Cardiac fibroblast (primary cell): ENCODE measurements around the gene PRM1.

Source experiments
- DNase-seq, 2 donors: peaks; one replicate each; pipeline versions ENCODE4 v3.0.0 to v3.0.0-alpha.2; 2010; ENCODE audit warnings: low read depth in 2 of 2
- H3K4me3 ChIP-seq, 2 donors: replicated peaks in 1 of 2; 1 replicate in 1 of 2; 2 replicates in 1 of 2; pipeline ENCODE4 v1.5.1; 2011; ENCODE audit warnings: low read depth in 2 of 2, low read length in 2 of 2, mild to moderate bottlenecking in 2 of 2, moderate library complexity in 1 of 2
- TF ChIP-seq, protein P1 (sequence below): IDR thresholded peaks from one replicate; pipeline ENCODE4 v1.5.1; 2011; ENCODE audit warnings: low read depth, mild to moderate bottlenecking, low read length, inconsistent platforms

PRM1 gene

DNA sequence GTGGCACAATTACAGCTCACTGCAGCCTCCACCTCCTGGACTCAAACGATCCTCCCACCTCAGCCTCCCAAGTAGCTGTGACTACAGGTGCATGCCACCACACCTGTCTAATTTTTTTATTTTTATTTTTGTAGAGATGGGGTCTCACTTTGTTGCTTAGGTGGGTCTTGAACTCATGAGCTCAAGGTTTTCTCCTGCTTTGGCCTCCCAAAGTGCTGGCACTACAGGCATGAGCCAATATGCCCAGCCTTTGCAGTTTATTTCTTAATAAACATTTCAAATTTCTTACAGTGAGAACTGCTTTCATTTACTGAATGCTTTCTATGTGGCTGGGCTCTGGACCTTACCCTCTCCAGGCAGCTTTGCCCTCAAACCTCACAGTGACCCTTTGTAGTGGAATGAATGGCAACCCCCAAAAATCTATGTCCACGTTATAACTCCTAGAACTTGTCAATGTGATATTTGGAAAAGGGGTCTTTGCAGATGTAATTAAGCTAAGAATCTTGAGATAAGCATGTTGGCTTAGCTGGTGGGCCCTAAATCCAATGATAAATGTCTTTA is 10.4 kb downstream of the PRM1 start:
- no peak overlapping the region for H3K4me3 ChIP-seq
- no peak for DNase-seq
- TF ChIP-seq, protein P1, sequence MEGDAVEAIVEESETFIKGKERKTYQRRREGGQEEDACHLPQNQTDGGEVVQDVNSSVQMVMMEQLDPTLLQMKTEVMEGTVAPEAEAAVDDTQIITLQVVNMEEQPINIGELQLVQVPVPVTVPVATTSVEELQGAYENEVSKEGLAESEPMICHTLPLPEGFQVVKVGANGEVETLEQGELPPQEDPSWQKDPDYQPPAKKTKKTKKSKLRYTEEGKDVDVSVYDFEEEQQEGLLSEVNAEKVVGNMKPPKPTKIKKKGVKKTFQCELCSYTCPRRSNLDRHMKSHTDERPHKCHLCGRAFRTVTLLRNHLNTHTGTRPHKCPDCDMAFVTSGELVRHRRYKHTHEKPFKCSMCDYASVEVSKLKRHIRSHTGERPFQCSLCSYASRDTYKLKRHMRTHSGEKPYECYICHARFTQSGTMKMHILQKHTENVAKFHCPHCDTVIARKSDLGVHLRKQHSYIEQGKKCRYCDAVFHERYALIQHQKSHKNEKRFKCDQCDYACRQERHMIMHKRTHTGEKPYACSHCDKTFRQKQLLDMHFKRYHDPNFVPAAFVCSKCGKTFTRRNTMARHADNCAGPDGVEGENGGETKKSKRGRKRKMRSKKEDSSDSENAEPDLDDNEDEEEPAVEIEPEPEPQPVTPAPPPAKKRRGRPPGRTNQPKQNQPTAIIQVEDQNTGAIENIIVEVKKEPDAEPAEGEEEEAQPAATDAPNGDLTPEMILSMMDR, result no peak

GRCh38 chr16:11268921-11269375 is 12.2 kb downstream of the PRM1 start, which contains the start of gene TNP2:
Gene TNP2 (minus strand): TSS chr16:11269325. CDS start chr16:11269262, 63 bp downstream.
- no peak within 1 kb of the TSS for H3K4me3 ChIP-seq
- TF ChIP-seq, protein P1, result no peak
- DNase-seq, result no peak

- TF ChIP-seq, protein P1, result no peak
- H3K4me3 ChIP-seq, result no peak overlapping the region
- DNase-seq, result no peak
These were observed 16.0 kb downstream of the PRM1 start for GRCh38 chr16:11265124-11265523.

GRCh38 chr16:11264155-11264832 is 16.8 kb downstream of the PRM1 start:
- no peak overlapping the region for H3K4me3 ChIP-seq
- TF ChIP-seq, protein P1, result no peak
- no peak for DNase-seq

DNA sequence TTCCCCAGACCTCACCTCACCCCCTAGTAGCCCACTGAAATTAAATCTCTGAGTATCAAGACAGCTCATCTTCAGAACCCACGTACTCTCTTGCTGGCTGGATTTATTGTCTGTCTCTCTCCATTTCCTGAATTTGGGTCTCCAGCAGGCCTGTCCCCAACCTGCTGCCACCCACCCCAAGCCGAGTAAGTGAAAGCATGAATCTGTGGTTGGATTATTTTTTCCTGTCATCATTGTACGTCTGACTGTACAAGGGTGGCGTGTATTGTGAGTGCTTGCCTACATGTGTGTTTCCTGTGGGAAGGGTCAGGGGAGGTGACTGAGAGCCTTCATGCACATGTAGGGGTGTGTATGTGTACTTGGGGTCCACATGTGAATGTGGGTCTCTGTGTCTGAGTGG is 17.4 kb downstream of the PRM1 start:
- DNase-seq, result no peak
- TF ChIP-seq, protein P1, result no peak

GRCh38 chr16:11262915-11263314 is 18.2 kb downstream of the PRM1 start:
- no peak for DNase-seq
- H3K4me3 ChIP-seq, result no peak overlapping the region
- TF ChIP-seq, protein P1, result no peak

More for the DNA sequence above, 17.4 kb downstream of the PRM1 start:
- no peak overlapping the region for H3K4me3 ChIP-seq
